ENCODE measurements around the gene VAV2.

DNA sequence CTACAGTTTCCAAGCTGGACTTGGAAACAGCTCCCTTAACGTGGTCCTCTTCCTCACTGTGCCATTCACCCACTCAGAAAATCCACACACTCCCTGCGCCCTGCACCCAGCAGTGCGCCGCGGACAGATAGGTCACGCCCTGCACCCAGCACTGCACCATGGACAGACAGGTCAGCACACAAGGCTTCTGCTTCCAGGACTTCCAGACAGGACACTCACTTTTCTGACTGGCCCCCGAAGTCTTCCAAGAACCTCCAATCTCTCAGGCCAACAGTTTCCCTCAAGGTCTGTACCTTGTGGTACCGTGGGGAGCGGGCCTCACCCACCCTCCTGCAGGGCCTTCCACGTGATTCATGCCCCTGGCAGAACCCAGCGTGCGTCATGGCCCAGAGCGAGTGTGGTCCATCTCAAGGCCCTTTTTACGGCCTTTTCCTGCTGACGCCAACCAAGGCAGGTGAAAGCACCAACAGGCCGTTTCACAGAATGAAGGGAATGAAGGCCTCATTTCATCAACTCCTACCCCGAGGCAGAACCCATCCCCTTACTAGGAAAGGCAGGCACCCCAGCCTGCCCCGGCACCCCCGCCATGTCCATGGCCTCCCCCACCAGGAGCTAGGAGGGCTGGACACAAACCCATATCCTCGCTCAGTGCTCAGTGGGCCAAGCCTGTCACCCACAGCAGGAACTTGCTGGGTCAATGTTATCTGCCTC, 17.3 kb downstream of the VAV2 start:
- TF ChIP-seq YY1 (IDR thresholded peaks at IDR 0.05; ENCODE audit: low read depth), result no peak
- no peak for TF ChIP-seq EGR1 (IDR thresholded peaks at IDR 0.05)
- TF ChIP-seq, protein P1, sequence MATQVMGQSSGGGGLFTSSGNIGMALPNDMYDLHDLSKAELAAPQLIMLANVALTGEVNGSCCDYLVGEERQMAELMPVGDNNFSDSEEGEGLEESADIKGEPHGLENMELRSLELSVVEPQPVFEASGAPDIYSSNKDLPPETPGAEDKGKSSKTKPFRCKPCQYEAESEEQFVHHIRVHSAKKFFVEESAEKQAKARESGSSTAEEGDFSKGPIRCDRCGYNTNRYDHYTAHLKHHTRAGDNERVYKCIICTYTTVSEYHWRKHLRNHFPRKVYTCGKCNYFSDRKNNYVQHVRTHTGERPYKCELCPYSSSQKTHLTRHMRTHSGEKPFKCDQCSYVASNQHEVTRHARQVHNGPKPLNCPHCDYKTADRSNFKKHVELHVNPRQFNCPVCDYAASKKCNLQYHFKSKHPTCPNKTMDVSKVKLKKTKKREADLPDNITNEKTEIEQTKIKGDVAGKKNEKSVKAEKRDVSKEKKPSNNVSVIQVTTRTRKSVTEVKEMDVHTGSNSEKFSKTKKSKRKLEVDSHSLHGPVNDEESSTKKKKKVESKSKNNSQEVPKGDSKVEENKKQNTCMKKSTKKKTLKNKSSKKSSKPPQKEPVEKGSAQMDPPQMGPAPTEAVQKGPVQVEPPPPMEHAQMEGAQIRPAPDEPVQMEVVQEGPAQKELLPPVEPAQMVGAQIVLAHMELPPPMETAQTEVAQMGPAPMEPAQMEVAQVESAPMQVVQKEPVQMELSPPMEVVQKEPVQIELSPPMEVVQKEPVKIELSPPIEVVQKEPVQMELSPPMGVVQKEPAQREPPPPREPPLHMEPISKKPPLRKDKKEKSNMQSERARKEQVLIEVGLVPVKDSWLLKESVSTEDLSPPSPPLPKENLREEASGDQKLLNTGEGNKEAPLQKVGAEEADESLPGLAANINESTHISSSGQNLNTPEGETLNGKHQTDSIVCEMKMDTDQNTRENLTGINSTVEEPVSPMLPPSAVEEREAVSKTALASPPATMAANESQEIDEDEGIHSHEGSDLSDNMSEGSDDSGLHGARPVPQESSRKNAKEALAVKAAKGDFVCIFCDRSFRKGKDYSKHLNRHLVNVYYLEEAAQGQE (IDR thresholded peaks at IDR 0.05; ENCODE audit: low read depth), result no peak
- no peak for TF ChIP-seq FOXM1 (IDR thresholded peaks at IDR 0.05; ENCODE audit: borderline replicate concordance, low read depth)
- no peak for TF ChIP-seq TEAD4 (IDR thresholded peaks at IDR 0.05)
- no peak for TF ChIP-seq EP300 (IDR thresholded peaks at IDR 0.05; ENCODE audit: borderline replicate concordance)
- TF ChIP-seq CREB1 (IDR thresholded peaks at IDR 0.05; ENCODE audit: low read depth), result no peak
- TF ChIP-seq TCF12 (IDR thresholded peaks at IDR 0.05; ENCODE audit: low read depth), result no peak
